ENCODE data around the gene ZC3H7B. TPM values are rescaled to one million over a fixed set of nuclear protein-coding genes. Genes with fewer than 3 reads are reported as not detected.

The ZC3H7B gene
- total RNA-seq, 2 donors from 2014 or later, result 24.5 to 33.3 TPM

- Histone ChIP-seq H3K36me3 (peaks cover 44% of the 10 kb centered on the region), H3K27me3 (no peaks in the 10 kb centered on the region), H3K4me1 (peaks cover 0 to 18% of the 10 kb centered on the region in 2 donors), H3K4me3 (no peak overlapping the region), H3K9me3 (no peaks in the 10 kb centered on the region), H3K27ac (peak overlapping the region in 1 of 2 donors; percentile 44)
- DNase-seq (ENCODE audit: low spot score), result no peak
- no peak for TF ChIP-seq CTCF (IDR thresholded peaks at IDR 0.05)
Measured at GRCh38 chr22:41334215-41334614, 32.9 kb downstream of the ZC3H7B start.

- no peak overlapping the region for H3K4me3 ChIP-seq
- no peak for TF ChIP-seq CTCF (IDR thresholded peaks at IDR 0.05)
- H3K9me3 ChIP-seq, result no peaks in the 10 kb centered on the region
- DNase-seq (ENCODE audit: low spot score), result no peak
- peaks cover 44% of the 10 kb centered on the region for H3K36me3 ChIP-seq
- peak overlapping the region in 1 of 2 donors; percentile 44 for H3K27ac ChIP-seq
- peaks cover 0 to 18% of the 10 kb centered on the region in 2 donors for H3K4me1 ChIP-seq
- H3K27me3 ChIP-seq, result no peaks in the 10 kb centered on the region
Measured at GRCh38 chr22:41334951-41335635, 33.8 kb downstream of the ZC3H7B start.

GRCh38 chr22:41338614-41339212 lies 37.4 kb downstream of the ZC3H7B start:
- no peak overlapping the region for H3K4me3 ChIP-seq
- H3K27ac ChIP-seq, result no peak overlapping the region
- H3K36me3 ChIP-seq, result peaks cover 47% of the 10 kb centered on the region
- peaks cover 0 to 18% of the 10 kb centered on the region in 2 donors for H3K4me1 ChIP-seq
- TF ChIP-seq CTCF (IDR thresholded peaks at IDR 0.05), result no peak
- H3K27me3 ChIP-seq, result no peaks in the 10 kb centered on the region
- H3K9me3 ChIP-seq, result no peaks in the 10 kb centered on the region
- DNase-seq (ENCODE audit: low spot score), result no peak

- Histone ChIP-seq H3K36me3 (peaks cover 57% of the 10 kb centered on the region), H3K27me3 (no peaks in the 10 kb centered on the region), H3K9me3 (no peaks in the 10 kb centered on the region), H3K4me1 (peaks cover 0 to 8% of the 10 kb centered on the region in 2 donors), H3K4me3 (no peak overlapping the region), H3K27ac (no peak overlapping the region)
- TF ChIP-seq CTCF (IDR thresholded peaks at IDR 0.05), result no peak
- no peak for DNase-seq (ENCODE audit: low spot score)
Measured at GRCh38 chr22:41339823-41340222, 38.5 kb downstream of the ZC3H7B start.

- Histone ChIP-seq H3K9me3 (no peaks in the 10 kb centered on the region), H3K4me1 (peaks cover 0 to 4% of the 10 kb centered on the region in 2 donors), H3K4me3 (no peak overlapping the region), H3K27me3 (no peaks in the 10 kb centered on the region), H3K36me3 (peaks cover 63% of the 10 kb centered on the region), H3K27ac (no peak overlapping the region)
- no peak for TF ChIP-seq CTCF (IDR thresholded peaks at IDR 0.05)
- no peak for DNase-seq (ENCODE audit: low spot score)
Measured at GRCh38 chr22:41340357-41340756, 39.0 kb downstream of the ZC3H7B start.

All from right atrium auricular region (tissue), 2 donors.